ENCODE results near the gene LBH.

The LBH gene

GRCh38 chr2:30231212-30231995 lies at the start of gene LBH:
TSS of gene LBH (plus strand) at chr2:30231534. CDS start at chr2:30231739, 205 bp downstream.
- peak; percentile 78 to 83 for DNase-seq (ENCODE audit: low read depth in 2 of 2)

DNA sequence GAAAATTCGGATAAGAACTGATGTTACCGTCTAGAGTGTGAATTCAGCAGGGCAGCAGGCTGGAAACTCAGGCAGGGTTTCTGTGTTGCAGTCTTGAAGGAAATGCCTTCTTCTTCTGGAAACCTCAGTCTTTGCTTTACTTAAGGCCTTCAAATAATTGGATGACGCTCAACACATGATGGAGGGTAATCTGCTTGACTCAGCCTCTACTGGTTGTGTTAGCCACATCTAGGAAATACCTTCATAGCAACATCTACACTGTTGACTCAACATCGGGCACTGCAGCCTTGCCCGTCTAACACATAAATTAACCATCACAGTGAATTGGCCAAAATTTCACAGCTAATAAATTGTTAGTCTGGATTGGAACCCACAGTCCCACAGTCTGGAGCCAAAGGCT lies 47.3 kb upstream of the LBH start:
- no peak for DNase-seq (ENCODE audit: low read depth in 2 of 2)

GRCh38 chr2:30185178-30185577 lies 46.2 kb upstream of the LBH start:
- no peak for DNase-seq (ENCODE audit: low read depth in 2 of 2)

GRCh38 chr2:30188292-30188691 lies 43.0 kb upstream of the LBH start:
- DNase-seq (ENCODE audit: low read depth in 2 of 2), result no peak

DNA sequence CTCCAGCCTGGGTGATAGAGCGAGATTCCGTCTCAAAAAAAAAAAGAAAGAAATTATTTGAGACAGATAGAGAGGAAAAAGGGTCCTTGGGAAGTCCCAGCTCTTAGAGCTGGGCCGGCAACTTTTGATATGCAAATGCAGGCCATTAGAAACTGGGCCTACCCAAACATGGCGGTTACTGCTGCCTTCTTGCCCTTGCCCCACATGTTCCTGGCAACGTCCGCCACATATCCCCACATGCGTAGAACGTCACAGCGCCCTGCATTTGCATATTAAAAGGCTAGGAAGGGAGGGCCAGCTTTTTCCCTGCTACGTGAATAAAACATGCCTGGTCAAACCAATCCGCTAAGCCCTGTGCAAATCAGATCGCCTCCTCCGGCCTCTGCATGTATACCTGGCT lies 40.7 kb upstream of the LBH start:
- DNase-seq (ENCODE audit: low read depth in 2 of 2), result no peak

DNA sequence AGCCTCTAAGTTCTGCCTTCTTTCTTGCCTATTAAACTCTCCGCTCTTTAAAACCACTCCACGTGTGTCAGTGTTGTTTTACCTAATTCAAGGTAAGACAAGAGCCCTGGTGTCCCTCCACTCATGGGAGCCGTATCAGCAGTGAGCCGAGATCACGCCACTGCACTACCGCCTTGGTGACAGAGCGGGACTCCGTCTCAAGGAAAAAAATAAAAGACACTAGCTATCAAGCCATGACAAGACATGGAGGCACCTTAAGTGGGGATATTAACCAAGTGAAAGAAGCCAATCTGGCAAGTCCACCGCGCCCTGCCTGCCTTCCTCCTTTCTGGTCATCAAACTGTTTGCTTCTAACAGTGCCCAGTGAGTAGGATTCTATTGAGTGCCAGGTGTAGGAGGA lies 40.2 kb upstream of the LBH start:
- no peak for DNase-seq (ENCODE audit: low read depth in 2 of 2)

DNA sequence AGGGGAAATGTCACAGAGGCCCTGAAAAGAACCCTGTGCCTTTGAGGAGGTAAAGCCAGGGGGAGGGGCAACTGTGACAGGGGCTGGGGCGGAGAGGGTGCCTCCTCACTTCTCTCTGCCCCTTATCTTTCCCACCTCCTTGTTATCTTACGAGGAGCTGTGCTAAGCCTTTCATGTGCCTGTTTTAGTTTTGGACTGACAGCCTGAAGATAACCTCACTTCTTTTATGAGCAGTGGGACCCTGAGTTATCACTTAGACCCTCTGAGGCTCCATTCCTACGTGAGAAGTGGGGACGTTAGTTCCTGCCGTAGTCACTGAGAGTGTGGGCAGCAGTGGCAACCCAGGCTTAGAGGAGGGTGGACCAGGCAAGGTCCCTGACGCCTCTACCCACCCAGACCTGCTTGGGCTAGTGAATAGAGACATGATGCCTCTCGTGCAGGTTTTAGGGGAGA lies 39.5 kb upstream of the LBH start:
- DNase-seq (ENCODE audit: low read depth in 2 of 2), result no peak

DNA sequence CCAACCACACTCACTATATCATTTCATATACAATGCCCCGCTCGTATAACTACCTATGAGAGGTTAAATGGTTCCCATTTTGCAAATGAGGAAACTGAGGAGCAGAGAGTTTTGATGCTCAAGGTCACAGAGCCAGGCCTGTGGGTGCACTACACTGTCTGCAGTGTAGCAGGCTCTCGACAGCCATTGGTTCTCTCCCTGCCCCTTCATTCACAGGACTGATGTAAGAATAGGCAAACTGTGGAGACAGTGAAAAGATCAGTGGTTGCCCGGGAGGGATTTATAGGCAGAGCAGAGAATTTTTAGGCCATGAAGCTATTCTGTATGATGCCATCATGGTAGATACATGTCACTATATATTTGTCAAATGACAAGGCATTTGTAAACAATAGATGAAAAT lies 39.0 kb upstream of the LBH start:
- DNase-seq (ENCODE audit: low read depth in 2 of 2), result no peak

GRCh38 chr2:30193104-30193681 lies 38.1 kb upstream of the LBH start:
- no peak for DNase-seq (ENCODE audit: low read depth in 2 of 2)

DNA sequence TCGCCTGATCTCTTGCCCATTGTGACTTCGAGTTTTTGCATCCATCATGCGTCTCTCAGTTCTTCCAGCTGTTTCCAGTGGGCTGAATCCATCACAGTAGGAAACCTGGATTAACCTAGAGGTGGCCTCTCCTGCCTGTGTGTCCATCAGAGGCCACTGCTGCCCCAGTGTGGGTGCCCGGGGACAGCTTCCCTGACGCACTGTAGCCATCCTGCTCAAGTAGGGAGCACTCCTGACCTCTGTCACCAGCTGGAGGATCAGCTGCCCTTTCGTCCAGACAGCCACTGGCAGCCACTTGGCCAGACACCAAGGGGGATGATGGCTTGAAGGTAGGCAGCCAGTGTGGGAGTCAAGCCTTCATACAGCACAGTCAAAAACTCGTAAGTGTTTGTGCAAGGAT lies 36.9 kb upstream of the LBH start:
- no peak for DNase-seq (ENCODE audit: low read depth in 2 of 2)

- no peak for DNase-seq (ENCODE audit: low read depth in 2 of 2)
Measured at GRCh38 chr2:30195016-30195415, 36.3 kb upstream of the LBH start.

GRCh38 chr2:30197570-30198192 lies 33.7 kb upstream of the LBH start:
- DNase-seq (ENCODE audit: low read depth in 2 of 2), result no peak

DNA sequence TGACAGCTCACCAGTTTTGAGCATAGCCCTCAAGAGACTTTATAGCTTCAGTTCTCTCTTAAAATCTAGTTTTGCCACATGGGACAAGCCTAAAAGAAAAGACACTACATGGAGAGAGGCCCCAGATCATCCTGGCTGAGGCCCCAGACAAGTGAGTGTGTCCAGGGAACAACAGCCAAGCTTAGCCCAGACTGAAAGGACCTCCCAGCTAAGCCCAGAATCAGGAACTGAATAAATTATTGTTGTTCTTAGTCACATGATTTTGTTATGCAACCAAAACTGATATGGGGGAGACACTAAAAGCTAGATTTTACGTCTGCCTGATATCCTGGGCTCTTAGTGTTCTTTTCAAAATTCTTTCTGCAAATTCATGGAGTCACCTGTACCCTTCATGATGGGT lies 29.3 kb upstream of the LBH start:
- no peak for DNase-seq (ENCODE audit: low read depth in 2 of 2)

DNA sequence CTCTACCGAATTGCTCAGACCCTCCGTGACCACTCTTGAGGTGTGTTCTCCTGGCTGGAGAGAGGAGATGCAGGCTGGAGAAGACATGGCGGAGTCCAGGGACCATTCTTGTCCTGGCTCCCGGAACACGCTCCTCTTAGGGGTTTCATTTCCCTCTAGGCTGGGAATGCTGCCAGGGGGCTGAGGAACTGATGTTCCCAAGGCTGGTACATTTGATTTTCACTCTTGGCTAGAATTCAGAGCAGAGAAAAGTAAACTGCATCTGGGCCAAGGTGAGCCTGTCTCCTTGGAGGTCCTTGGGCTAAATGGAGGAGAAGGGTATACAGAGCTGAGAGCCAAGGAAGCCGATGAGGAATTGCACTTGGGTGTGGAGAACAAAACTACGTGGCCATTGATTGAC lies 28.2 kb upstream of the LBH start:
- DNase-seq (ENCODE audit: low read depth in 2 of 2), result no peak

- no peak for DNase-seq (ENCODE audit: low read depth in 2 of 2)
Measured at GRCh38 chr2:30204281-30204680, 27.1 kb upstream of the LBH start.

GRCh38 chr2:30205456-30205855 lies 25.9 kb upstream of the LBH start:
- no peak for DNase-seq (ENCODE audit: low read depth in 2 of 2)

GRCh38 chr2:30206461-30207430 lies 24.6 kb upstream of the LBH start:
- no peak for DNase-seq (ENCODE audit: low read depth in 2 of 2)

DNA sequence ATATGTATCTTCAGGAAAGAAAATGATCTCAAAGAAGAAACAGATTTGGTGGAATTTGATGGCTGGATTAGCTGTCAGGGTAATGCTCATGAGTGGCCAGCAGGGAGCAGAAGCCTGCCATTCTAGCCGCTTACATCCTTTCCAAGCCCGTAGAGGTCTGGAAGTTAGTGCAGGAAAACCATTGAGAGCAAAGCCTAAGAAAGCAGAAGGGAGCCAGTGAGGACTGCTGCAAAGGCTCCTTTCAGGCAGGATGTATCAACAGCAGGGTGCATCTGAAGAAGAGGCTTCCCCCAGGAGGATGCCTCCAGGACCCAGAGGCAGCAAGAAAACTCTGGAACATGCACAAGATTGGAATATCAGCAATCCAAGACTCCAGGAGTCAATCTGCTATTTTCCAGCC lies 22.9 kb upstream of the LBH start:
- no peak for DNase-seq (ENCODE audit: low read depth in 2 of 2)

DNA sequence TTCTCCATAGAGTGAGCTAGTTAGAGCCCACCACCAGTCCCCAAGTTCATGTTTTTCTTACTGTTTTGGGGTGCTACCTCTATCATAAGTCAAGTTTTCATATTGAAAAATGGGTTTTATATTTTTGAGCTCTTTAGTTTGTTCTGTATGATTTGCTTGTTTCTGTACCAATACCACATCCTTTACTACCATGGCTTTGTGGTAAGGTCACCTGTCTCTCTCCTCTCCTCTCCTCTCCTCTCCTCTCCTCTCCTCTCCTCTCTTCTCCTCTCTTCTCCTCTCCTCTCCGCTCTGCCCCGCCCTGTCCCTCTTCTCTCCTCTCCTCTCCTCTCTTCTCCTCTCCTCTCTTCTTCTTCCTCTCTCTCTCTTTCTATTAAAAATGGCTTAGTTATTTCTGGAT lies 22.1 kb upstream of the LBH start:
- no peak for DNase-seq (ENCODE audit: low read depth in 2 of 2)

DNA sequence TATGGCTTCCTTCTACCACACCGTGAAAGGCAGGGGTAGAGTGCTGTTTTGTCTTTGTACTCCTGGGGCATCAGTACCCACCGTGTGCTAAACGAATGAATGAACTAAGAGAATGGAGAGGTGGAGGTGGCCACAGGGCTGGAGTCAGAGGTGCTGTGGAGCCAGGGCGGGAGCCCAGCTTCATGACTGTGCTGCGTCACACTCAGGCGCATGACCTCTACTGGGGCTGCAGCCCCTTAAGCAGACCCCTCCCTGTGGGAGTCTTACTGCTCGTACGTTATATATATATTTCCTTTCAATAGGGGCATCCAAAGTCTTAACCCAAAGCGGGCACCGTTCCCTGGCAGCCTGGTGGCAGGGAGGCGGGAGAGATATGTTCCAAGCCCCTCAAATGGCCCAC lies 18.0 kb upstream of the LBH start:
- no peak for DNase-seq (ENCODE audit: low read depth in 2 of 2)

GRCh38 chr2:30213907-30214463 lies 17.3 kb upstream of the LBH start:
- DNase-seq (ENCODE audit: low read depth in 2 of 2), result no peak

GRCh38 chr2:30216157-30216556 lies 15.2 kb upstream of the LBH start:
- no peak for DNase-seq (ENCODE audit: low read depth in 2 of 2)

Measured in stimulated activated CD4-positive, alpha-beta T cell treated with anti-CD3 and anti-CD28 coated beads, Interleukin-15, amount 100 ng/mL, for 48 hours (primary cell).